ENCODE results near the gene ING1. TPM values are rescaled to one million over a fixed set of nuclear protein-coding genes. Genes with fewer than 3 reads are reported as not detected.

Gene ING1
- total RNA-seq, 2 donors from 2014 or later = 7.0 to 9.5 TPM

DNA sequence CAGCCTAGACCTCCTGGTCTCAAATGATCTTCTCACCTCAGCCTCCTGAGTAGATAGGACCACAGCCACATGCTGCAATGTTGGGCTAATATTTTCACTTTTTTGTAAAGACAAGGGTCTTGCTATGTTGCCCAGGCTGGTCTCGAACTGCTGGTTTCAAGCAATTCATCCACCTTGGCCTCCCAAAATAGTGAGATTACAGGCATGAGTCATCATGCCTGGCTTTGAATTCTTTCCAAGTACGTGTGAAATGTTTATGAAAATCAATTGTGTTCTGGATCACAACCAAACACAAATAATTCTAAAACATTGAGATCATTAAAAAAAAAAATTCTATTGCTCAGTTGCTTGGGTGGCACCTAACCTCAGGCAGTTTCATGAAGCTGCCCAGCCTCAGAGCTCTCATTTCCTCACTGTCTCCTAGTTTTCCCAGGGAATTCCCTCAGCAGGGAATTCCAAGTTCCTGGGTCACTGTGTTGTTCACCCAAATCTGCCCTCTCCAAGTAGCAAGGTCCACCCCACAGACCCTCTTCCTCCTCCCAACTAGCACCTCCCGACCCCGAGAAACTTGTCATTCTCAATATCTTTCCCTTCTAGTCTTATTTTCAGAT is 44.8 kb downstream of the ING1 start:
- no peak for DNase-seq (ENCODE audit: low spot score)
- intact Hi-C loops (cut with DNase I) = no loop called here

DNA sequence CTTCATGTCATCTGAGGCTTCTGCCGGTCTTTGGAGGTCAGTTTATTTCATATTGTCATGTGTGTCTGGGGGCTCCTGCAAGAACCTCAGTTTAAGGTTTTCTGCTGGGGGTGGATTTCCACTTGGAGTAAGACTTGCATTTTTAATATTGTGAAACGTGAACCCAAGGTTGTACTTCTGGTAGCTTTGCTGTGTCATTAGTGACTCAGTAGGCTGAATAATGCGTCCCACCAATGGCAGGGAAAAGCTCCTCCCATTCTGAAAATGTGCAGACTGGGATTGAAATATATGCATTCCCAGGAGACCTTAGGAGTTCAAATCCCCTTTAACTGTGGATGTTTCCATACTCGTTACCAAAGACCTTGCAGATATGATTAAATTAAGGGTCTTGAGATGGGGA is 46.2 kb downstream of the ING1 start:
- DNase-seq (ENCODE audit: low spot score) = no peak
- intact Hi-C loops (cut with DNase I) = no loop called here

DNA sequence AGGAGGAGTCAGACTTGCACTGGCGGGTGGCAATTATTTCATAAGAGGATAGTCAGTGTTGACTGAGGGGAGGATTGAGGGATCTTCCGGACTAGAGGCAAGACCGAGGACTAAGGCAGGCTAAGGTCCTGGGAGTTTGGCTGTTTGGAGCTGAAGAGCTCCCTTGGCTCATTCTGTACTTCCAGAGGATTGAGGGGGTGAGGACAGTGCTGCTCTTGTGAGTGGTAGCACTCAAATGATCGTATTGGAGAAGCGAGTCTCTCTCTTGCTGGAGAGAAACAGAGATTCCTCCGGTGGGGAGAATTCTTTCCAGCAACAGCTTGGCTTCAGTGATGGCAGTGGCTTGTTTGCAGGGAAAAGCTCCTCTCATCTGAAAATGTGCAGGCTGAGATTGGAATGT is 47.1 kb downstream of the ING1 start:
- intact Hi-C loops (cut with DNase I) = no loop called here
- DNase-seq (ENCODE audit: low spot score) = no peak

DNA sequence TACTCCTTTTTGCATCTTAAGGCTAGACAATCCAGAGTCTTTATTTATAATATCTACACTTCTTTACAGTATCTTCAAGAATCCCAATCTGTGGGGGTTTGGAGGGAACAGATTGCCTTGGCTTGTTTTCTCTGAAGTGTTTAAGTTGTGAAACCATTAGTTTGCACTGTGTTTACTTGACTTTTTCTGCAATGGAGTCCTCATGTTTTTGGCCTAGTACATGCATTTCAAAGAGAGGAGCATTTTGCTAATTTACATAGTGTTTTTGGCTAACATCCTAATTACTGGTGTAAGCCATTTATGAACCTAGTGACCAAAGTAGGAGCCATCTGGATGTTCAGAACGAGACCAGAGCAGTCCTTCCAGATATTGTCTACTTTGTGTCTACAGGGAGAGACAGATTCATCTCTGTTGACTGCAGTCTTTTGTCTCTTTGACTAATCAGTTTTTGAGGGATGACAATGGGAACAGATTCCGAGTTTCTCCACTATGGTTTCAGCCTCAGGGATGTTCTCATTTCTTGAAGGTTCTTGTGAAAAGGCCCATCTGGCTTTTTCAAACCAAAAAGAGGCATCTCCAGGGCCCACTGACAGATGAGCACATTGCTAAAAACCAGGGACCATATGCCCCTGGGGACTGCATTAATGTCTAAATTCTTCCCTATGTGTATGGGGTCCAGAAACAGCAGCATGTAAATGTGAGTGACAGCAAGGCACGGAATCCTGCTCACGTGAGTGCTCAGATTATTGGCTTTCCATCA is 53.4 kb downstream of the ING1 start:
- no peak for DNase-seq (ENCODE audit: low spot score)
- intact Hi-C loops (cut with DNase I) = no loop called here

DNA sequence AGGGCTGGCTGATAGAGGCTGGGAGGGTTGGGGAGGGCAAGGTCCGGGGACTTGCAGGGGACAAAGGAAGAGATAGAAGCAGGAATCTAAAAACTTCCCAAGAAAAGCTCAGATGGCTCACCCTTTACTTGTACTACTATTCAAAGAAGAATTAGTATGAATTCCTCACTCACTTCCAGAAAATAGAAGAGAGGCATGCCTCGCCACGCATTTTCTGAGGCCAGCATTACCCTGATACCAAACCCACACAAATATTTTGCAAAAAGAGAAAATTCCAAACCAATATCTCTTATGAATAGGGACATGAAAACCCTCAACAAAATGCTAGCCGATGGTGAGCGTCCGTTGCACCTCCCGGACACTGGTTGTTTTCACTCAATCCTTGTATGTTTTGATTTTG is 54.0 kb downstream of the ING1 start:
- DNase-seq (ENCODE audit: low spot score) = no peak
- intact Hi-C loops (cut with DNase I) = no loop called here

DNA sequence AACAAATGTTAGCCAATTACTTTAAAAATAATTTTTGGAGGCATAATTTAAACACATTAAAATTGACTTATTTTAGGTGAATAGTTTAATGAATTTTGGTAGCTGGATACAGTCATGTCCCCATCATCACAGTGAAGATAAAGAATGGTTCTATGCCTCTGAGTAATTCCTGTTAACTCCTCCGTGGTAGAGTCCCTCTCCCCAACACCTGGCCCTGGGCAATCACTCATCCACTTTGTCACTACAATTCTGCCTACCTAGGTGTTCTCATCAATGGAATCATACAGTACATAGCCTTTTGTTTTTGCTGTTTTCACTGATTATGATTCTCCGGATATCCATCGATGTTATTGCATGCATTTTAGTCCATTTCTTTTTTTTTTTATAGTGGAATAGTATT is 55.6 kb downstream of the ING1 start:
- intact Hi-C loops (cut with DNase I) = no loop called here
- no peak for DNase-seq (ENCODE audit: low spot score)

DNA sequence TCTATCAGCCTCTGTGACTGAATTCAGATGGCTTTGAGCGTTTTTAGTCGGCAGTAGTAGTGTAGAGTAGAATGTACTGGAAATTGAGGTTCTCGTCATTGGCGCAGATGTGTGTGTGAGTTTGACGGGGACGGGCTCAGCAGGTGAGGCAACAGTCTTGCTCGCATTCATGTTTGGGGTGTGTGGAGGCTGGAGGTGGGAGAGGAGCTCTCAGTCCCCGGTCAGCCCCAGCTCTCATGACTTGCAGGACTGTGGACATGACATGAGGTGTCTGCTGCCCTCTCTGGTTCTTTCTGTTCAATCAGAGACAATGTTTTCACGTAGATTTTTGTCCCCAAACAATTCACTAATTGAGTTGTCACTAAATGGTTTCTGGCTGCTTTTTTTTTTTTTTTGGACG is 57.2 kb downstream of the ING1 start:
- DNase-seq (ENCODE audit: low spot score) = no peak
- intact Hi-C loops (cut with DNase I) = loop anchor here in 1 of 2 donors (10.0 kb wide), 1 partner anchor 746 kb away; no protein-coding TSS in a partner anchor

DNA sequence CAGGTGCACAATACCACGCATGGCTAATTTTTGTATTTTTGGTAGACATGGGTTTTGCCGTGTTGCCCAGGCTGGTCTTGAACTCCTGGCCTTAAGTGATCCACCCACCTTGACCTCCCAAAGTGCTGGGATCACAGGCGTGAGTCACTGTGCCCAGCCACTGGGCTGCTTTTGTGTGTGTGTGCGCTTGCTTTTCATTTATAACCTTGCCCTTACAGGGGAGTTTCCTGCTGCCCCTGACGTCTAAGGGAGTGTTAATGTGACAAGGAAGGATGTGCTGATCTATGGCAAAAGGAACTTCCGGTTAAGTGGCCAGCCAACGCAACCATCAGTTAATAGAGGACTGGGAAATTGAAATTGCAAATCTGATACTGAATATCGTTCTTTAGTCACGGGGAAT is 57.7 kb downstream of the ING1 start:
- no peak for DNase-seq (ENCODE audit: low spot score)
- intact Hi-C loops (cut with DNase I) = loop anchor here in 1 of 2 donors (10.0 kb wide), 1 partner anchor 746 kb away; no protein-coding TSS in a partner anchor

DNA sequence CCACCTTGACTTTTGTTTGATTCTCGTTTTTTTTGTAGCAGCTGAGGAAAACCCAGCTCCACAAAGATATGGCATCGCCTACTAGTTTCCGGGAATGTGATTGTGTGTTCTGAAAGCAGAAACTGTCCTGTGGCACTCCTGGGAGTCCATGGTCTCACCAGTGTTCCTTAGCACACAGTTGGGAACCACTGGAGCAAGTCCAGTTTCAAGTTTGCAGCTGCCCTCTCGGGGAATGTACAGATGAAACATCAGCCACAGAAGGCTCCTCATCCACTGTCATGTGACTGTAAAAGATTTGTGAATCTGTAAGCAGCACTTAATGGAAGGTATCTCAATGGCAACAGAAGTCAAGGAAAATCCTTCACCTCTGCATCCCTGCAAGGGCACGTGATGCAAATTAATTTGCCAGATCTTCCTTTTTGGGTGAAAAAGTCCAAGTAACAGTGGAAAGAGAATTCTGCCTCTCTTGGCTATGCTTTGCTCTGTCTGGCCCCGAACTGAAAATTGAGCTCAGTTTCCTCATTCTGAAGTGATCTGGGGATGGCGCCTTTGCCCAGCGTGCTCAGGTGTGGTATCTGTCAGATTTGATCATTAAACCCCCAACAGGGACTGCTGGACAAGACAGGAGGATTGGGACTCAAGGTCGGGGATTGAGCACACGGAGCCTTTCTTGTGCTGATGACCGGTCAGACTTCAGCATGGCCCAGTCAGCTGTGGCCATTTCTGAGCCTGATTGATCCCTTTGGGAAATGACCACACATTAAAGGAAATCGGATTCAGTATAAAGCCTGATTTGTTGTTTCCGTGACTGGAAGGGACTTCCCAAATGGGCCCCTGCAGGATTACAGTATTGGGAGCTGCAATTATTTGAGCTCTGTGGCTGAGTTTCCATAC is 58.8 kb downstream of the ING1 start:
- intact Hi-C loops (cut with DNase I) = loop anchor here in 1 of 2 donors (10.0 kb wide), 1 partner anchor 748 kb away; no protein-coding TSS in a partner anchor
- DNase-seq (ENCODE audit: low spot score) = no peak

Other genes with a start within 250 kb of the ING1 start
- 10 to 100 TPM in 1 of 2 donors, 1 to 10 TPM in 1; 8.5 to 11.9 TPM for gene RAB20, start 152.0 kb upstream of the ING1 start, total RNA-seq
- 10 to 100 TPM; 19.5 to 21.7 TPM for gene NAXD, start 98.2 kb upstream of the ING1 start, total RNA-seq
- gene CARS2, start 7.6 kb upstream of the ING1 start, total RNA-seq = 10 to 100 TPM; 43.7 to 46.9 TPM
- 100 to 1,000 TPM; 114 to 138 TPM for gene ANKRD10, start 201.4 kb downstream of the ING1 start, total RNA-seq

Data from posterior vena cava (tissue), 2 donors.